Hair follicular keratinocyte (primary cell): ENCODE results near the gene ZNF587B. TPM values are rescaled to one million over a fixed set of nuclear protein-coding genes. Genes with fewer than 3 reads are reported as not detected.

Experiments
- total RNA-seq: library from RNA; depleted of rRNA; stranded (reverse); fragments of >200 nt; gene quantifications from 2 replicates; pipeline ENCODE4 v1.2.3, GENCODE V29; 2015

Gene ZNF587B
- total RNA-seq: 8.0 and 15.1 TPM in 2 replicates

DNA sequence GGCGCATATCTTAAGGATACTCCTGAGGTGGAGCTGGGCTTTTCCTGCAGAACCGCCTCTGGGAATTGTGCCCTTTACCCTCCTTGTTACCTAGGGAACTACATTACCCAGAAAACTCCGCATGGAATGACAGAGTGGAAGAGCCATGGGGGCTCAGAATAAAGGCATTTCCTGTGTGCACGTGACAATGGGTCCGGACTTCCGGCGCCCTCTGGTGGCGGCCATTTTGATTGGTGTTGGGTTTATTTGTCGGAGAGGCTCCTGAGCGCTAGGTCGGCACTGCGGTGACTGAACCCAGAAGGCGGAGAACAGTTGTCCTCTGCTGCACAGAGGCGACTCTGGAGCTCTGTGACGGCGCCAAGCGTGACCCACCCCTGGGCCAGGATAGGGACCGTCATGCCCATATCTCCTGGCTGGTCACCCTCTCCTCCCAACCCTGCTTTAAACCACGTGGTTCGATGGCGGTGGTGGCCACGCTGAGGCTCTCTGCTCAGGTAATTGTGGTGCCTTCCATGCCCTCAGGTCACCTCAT is at the start of gene ZNF587B:
ZNF587B (plus strand) TSS at position 229 of the 532 bp plus-strand sequence; CDS start at position 459, 230 bp downstream.

GRCh38 chr19:57814505-57815246 is 15.4 kb upstream of the ZNF587B start, which contains the start of gene ZNF552:
Gene ZNF552 (minus strand): TSS chr19:57814913. CDS start chr19:57814743, 170 bp downstream.

DNA sequence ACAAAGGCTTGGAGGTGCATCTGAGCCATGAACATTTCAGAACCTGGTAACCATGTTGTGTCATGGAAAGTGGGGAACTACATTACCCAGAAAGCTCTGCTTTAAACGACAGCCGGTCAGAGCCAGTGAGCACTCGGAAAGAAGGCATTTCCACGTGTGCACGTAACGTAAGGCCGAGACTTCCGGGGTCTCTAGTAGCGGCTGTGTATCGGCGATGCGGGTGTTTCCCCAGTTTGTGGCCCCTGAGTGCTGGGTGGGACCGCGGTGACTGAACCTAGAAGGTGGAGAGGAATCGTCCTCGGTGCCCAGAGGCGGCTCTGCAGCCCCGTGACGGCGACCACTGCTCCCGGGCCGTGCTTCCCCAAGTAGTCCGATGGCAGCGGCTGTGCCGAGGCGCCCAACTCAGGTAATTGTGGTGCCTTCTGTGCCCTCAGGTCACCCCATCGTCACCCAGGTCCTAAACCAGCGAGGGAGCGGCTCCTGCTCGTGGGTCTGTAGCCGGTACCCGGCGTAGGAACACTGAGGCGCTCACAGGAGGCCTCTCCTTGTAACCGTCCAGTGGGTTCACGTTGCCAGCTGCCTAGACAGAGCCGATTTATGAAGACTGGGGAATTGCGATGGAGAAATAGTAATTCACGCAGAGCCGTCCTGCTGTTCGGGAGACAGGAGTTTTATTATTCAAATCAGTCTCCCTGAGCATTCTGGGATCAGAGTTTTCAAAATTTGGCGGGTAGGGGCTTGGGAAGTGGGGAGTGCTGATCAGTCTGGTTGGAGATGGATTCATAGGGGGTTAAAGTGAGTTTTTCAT is 19.8 kb downstream of the ZNF587B start, which contains the start of gene ZNF587:
ZNF587 (plus strand) TSS at position 194 of the 808 bp plus-strand sequence; CDS start at position 374, 180 bp downstream.

GRCh38 chr19:57888560-57889231 is 58.6 kb downstream of the ZNF587B start, which contains the start of gene ZNF814:
Gene ZNF814 (minus strand): TSS chr19:57889037. CDS start chr19:57888802, 235 bp downstream.

Other genes starting within 250 kb of the ZNF587B start
- gene ZIK1, start 246.2 kb upstream of the ZNF587B start, total RNA-seq: 2.3 and 5.9 TPM in 2 replicates
- gene ZNF530, start 230.4 kb upstream of the ZNF587B start, total RNA-seq: 1.6 and 2.3 TPM in 2 replicates
- 11.1 and 17.4 TPM in 2 replicates for gene ZNF134, start 216.1 kb upstream of the ZNF587B start, total RNA-seq
- 4.6 and 5.2 TPM in 2 replicates for gene ZNF211, start 197.1 kb upstream of the ZNF587B start, total RNA-seq
- not detected in 2 replicates for gene ZSCAN4, start 161.4 kb upstream of the ZNF587B start, total RNA-seq
- 3.6 and 5.9 TPM in 2 replicates for gene ZNF551, start 148.3 kb upstream of the ZNF587B start, total RNA-seq
- gene ZNF154, start 121.1 kb upstream of the ZNF587B start, total RNA-seq: 1.0 and 2.0 TPM in 2 replicates
- gene ZNF671, start 102.7 kb upstream of the ZNF587B start, total RNA-seq: 3.6 and 4.5 TPM in 2 replicates
- gene ZNF776, start 83.5 kb upstream of the ZNF587B start, total RNA-seq: 5.6 and 6.0 TPM in 2 replicates
- 4.2 and 7.3 TPM in 2 replicates for gene ZNF586, start 60.6 kb upstream of the ZNF587B start, total RNA-seq
- 3.0 and 6.2 TPM in 2 replicates for gene ZNF552, start 15.4 kb upstream of the ZNF587B start, total RNA-seq
- 6.6 and 9.5 TPM in 2 replicates for gene ZNF587, start 19.6 kb downstream of the ZNF587B start, total RNA-seq
- 2.3 and 5.2 TPM in 2 replicates for gene ZNF814, start 58.7 kb downstream of the ZNF587B start, total RNA-seq
- gene ZNF417, start 86.3 kb downstream of the ZNF587B start, total RNA-seq: 3.7 and 4.4 TPM in 2 replicates
- 1.4 and 2.0 TPM in 2 replicates for gene ZNF418, start 105.1 kb downstream of the ZNF587B start, total RNA-seq
- gene ZNF256, start 117.4 kb downstream of the ZNF587B start, total RNA-seq: 1.6 and 2.9 TPM in 2 replicates
- 0.49 and 0.55 TPM in 2 replicates for gene C19orf18, start 144.2 kb downstream of the ZNF587B start, total RNA-seq
- 7.0 and 12.2 TPM in 2 replicates for gene ZNF606, start 172.5 kb downstream of the ZNF587B start, total RNA-seq
- gene ZSCAN1, start 203.7 kb downstream of the ZNF587B start, total RNA-seq: not detected in 2 replicates
- 0.46 and 3.0 TPM in 2 replicates for gene ZNF135, start 229.0 kb downstream of the ZNF587B start, total RNA-seq